ENCODE measurements around the gene TRIM23.

Gene TRIM23

GRCh38 chr5:65647941-65648340, 23.8 kb upstream of the TRIM23 start:
- DNase-seq (ENCODE audit: extremely low read depth, low read depth): no peak
- no peak overlapping the region for H3K4me3 ChIP-seq (replicated peaks; ENCODE audit: low read depth, low read length)
- no peak for TF ChIP-seq CTCF (IDR thresholded peaks at IDR 0.05; ENCODE audit: low read depth, low read length, missing control alignments)

- DNase-seq (ENCODE audit: extremely low read depth, low read depth): no peak
- TF ChIP-seq CTCF (IDR thresholded peaks at IDR 0.05; ENCODE audit: low read depth, low read length, missing control alignments): no peak
- no peak overlapping the region for H3K4me3 ChIP-seq (replicated peaks; ENCODE audit: low read depth, low read length)
These were observed 22.8 kb upstream of the TRIM23 start for GRCh38 chr5:65646938-65647337.

GRCh38 chr5:65640240-65640639, 16.1 kb upstream of the TRIM23 start:
- no peak for TF ChIP-seq CTCF (IDR thresholded peaks at IDR 0.05; ENCODE audit: low read depth, low read length, missing control alignments)
- no peak for DNase-seq (ENCODE audit: extremely low read depth, low read depth)
- no peak overlapping the region for H3K4me3 ChIP-seq (replicated peaks; ENCODE audit: low read depth, low read length)

- no peak for TF ChIP-seq CTCF (IDR thresholded peaks at IDR 0.05; ENCODE audit: low read depth, low read length, missing control alignments)
- no peak overlapping the region for H3K4me3 ChIP-seq (replicated peaks; ENCODE audit: low read depth, low read length)
These were observed 6.8 kb upstream of the TRIM23 start for GRCh38 chr5:65630981-65631380.

GRCh38 chr5:65625743-65626142, 1.6 kb upstream of the TRIM23 start:
- peak overlapping the region; percentile 72 for H3K4me3 ChIP-seq (replicated peaks; ENCODE audit: low read depth, low read length)
- no peak for TF ChIP-seq CTCF (IDR thresholded peaks at IDR 0.05; ENCODE audit: low read depth, low read length, missing control alignments)
- no peak for DNase-seq (ENCODE audit: extremely low read depth, low read depth)

More at GRCh38 chr5:65630981-65631380, 6.8 kb upstream of the TRIM23 start:
- DNase-seq (ENCODE audit: extremely low read depth, low read depth): no peak

GRCh38 chr5:65624571-65625555, 730 bp upstream of the TRIM23 start, which contains the start of the genes SHLD3 and TRAPPC13:
Gene SHLD3, plus strand, starts transcription at chr5:65625027. Its CDS starts 4,561 bp downstream, at chr5:65629588.
Gene TRAPPC13, plus strand, starts transcription at chr5:65625027. Its CDS starts 34 bp downstream, at chr5:65625061.
- peak within 1 kb of the TSS; percentile 72 for H3K4me3 ChIP-seq (replicated peaks; ENCODE audit: low read depth, low read length)
- TF ChIP-seq CTCF (IDR thresholded peaks at IDR 0.05; ENCODE audit: low read depth, low read length, missing control alignments): no peak
- DNase-seq (ENCODE audit: extremely low read depth, low read depth): peak; percentile 52
